Ectodermal cell (in vitro differentiated cells): ENCODE data around the gene SMIM12.

ENCODE experiments used
- H3K27ac ChIP-seq: 2 replicates; pipeline ENCODE4 v1.7.0; 2013; ENCODE audit warnings: mild to moderate bottlenecking, low read depth, low read length; ENCODE audit not compliant: insufficient read depth, poor library complexity, severe bottlenecking
- H3K27me3 ChIP-seq: 2 replicates; pipeline ENCODE4 v1.7.0; 2013; ENCODE audit warnings: mild to moderate bottlenecking, low read length; ENCODE audit not compliant: insufficient read depth, control insufficient read depth, poor library complexity, severe bottlenecking
- H3K36me3 ChIP-seq: one replicate; pipeline ENCODE4 v1.7.0; 2013; ENCODE audit warnings: low read length; ENCODE audit not compliant: control insufficient read depth, insufficient read depth
- H3K4me1 ChIP-seq: one replicate; pipeline ENCODE4 v1.7.0; 2013; ENCODE audit warnings: low read length; ENCODE audit not compliant: control insufficient read depth, insufficient read depth
- H3K4me3 ChIP-seq: 2 replicates; pipeline ENCODE4 v1.7.0; 2013; ENCODE audit warnings: low read depth, low read length, control low read depth; ENCODE audit not compliant: insufficient read depth
- H3K9me3 ChIP-seq: 2 replicates; pipeline ENCODE4 v1.7.0; 2013; ENCODE audit warnings: mild to moderate bottlenecking, low read length, moderate library complexity; ENCODE audit not compliant: control insufficient read depth
- WGBS, 2 experiments: methylation state at CpG; one replicate each; pipeline ENCODE4 v1.1.7; 2013; ENCODE audit warnings: missing lambda C conversion rate in 2 of 2; 5-methylcytosine and 5-hydroxymethylcytosine counted together

Gene SMIM12

GRCh38 chr1:34845131-34845901, 14.2 kb downstream of the SMIM12 start:
- Histone ChIP-seq H3K27me3 (no peaks in the 10 kb centered on the region), H3K27ac (no peak overlapping the region), H3K4me3 (no peak overlapping the region), H3K9me3 (no peaks in the 10 kb centered on the region), H3K4me1 (peaks cover 33% of the 10 kb centered on the region), H3K36me3 (no peaks in the 10 kb centered on the region)
- 81 to 82% methylated on average over 16 of the region's 16 CpGs for WGBS, 2 experiments

GRCh38 chr1:34844252-34844634, 15.3 kb downstream of the SMIM12 start:
- no peaks in the 10 kb centered on the region for H3K36me3 ChIP-seq
- H3K9me3 ChIP-seq: no peaks in the 10 kb centered on the region
- H3K4me1 ChIP-seq: peaks cover 33% of the 10 kb centered on the region
- peak overlapping the region; percentile 70 for H3K27ac ChIP-seq
- H3K27me3 ChIP-seq: no peaks in the 10 kb centered on the region
- WGBS, 2 experiments: 7% methylated on average over 4 of the region's 4 CpGs
- H3K4me3 ChIP-seq: no peak overlapping the region

- 54 to 61% methylated on average over 13 to 14 of the region's 14 CpGs for WGBS, 2 experiments
- Histone ChIP-seq H3K27me3 (no peaks in the 10 kb centered on the region), H3K9me3 (no peaks in the 10 kb centered on the region), H3K4me3 (no peak overlapping the region), H3K4me1 (peaks cover 33% of the 10 kb centered on the region), H3K27ac (peak overlapping the region; percentile 70), H3K36me3 (no peaks in the 10 kb centered on the region)
Observed at GRCh38 chr1:34843392-34844251, 15.9 kb downstream of the SMIM12 start.

GRCh38 chr1:34842952-34843371, 16.6 kb downstream of the SMIM12 start:
- Histone ChIP-seq H3K4me1 (peaks cover 33% of the 10 kb centered on the region), H3K4me3 (no peak overlapping the region), H3K27ac (no peak overlapping the region), H3K9me3 (no peaks in the 10 kb centered on the region), H3K36me3 (no peaks in the 10 kb centered on the region), H3K27me3 (no peaks in the 10 kb centered on the region)
- 47 to 60% methylated on average over 4 of the region's 4 CpGs for WGBS, 2 experiments

GRCh38 chr1:34842073-34842472, 17.5 kb downstream of the SMIM12 start:
- H3K27ac ChIP-seq: no peak overlapping the region
- H3K9me3 ChIP-seq: no peaks in the 10 kb centered on the region
- WGBS, 2 experiments: 70 to 83% methylated on average over 3 of the region's 3 CpGs
- no peak overlapping the region for H3K4me3 ChIP-seq
- no peaks in the 10 kb centered on the region for H3K36me3 ChIP-seq
- H3K4me1 ChIP-seq: peaks cover 33% of the 10 kb centered on the region
- H3K27me3 ChIP-seq: no peaks in the 10 kb centered on the region

- H3K36me3 ChIP-seq: no peaks in the 10 kb centered on the region
- no peaks in the 10 kb centered on the region for H3K9me3 ChIP-seq
- no peaks in the 10 kb centered on the region for H3K27me3 ChIP-seq
- H3K27ac ChIP-seq: no peak overlapping the region
- H3K4me1 ChIP-seq: peaks cover 32% of the 10 kb centered on the region
- WGBS, 2 experiments: 88 to 91% methylated on average over 3 of the region's 3 CpGs
- H3K4me3 ChIP-seq: no peak overlapping the region
Observed at GRCh38 chr1:34840426-34840825, 19.1 kb downstream of the SMIM12 start.

GRCh38 chr1:34839526-34840305, 19.8 kb downstream of the SMIM12 start:
- Histone ChIP-seq H3K4me3 (no peak overlapping the region), H3K27ac (no peak overlapping the region), H3K36me3 (no peaks in the 10 kb centered on the region), H3K9me3 (no peaks in the 10 kb centered on the region), H3K4me1 (peaks cover 25% of the 10 kb centered on the region), H3K27me3 (no peaks in the 10 kb centered on the region)
- WGBS, 2 experiments: 86 to 88% methylated on average over 14 of the region's 14 CpGs

GRCh38 chr1:34833711-34834110, 25.8 kb downstream of the SMIM12 start:
- WGBS, 2 experiments: 88 to 89% methylated on average over 1 of the region's 1 CpG
- no peaks in the 10 kb centered on the region for H3K36me3 ChIP-seq

GRCh38 chr1:34831721-34832246, 27.8 kb downstream of the SMIM12 start:
- Histone ChIP-seq H3K9me3 (no peaks in the 10 kb centered on the region), H3K4me1 (no peaks in the 10 kb centered on the region), H3K27ac (no peak overlapping the region), H3K27me3 (no peaks in the 10 kb centered on the region), H3K36me3 (no peaks in the 10 kb centered on the region), H3K4me3 (no peak overlapping the region)
- 90 to 94% methylated on average over 6 of the region's 6 CpGs for WGBS, 2 experiments

More at GRCh38 chr1:34833711-34834110, 25.8 kb downstream of the SMIM12 start:
- Histone ChIP-seq H3K27me3 (no peaks in the 10 kb centered on the region), H3K4me3 (no peak overlapping the region), H3K27ac (no peak overlapping the region), H3K9me3 (no peaks in the 10 kb centered on the region), H3K4me1 (no peaks in the 10 kb centered on the region)
